Measurements from ENCODE around the gene TMEM92. TPM values are rescaled to one million over a fixed set of nuclear protein-coding genes. Genes with fewer than 3 reads are reported as not detected.

The TMEM92 gene
- polyA plus RNA-seq, 1 donor from 2014 or later, result not detected

Other genes starting within 250 kb of the TMEM92 start
- 4.0 TPM for gene ITGA3, start 218.4 kb upstream of the TMEM92 start, polyA plus RNA-seq
- 38.8 TPM for gene PDK2, start 179.1 kb upstream of the TMEM92 start, polyA plus RNA-seq
- gene SAMD14, start 144.3 kb upstream of the TMEM92 start, polyA plus RNA-seq, result 0.15 TPM
- gene PPP1R9B, start 123.8 kb upstream of the TMEM92 start, polyA plus RNA-seq, result 4.2 TPM
- 2.9 TPM for gene SGCA, start 108.5 kb upstream of the TMEM92 start, polyA plus RNA-seq
- gene COL1A1, start 72.8 kb upstream of the TMEM92 start, polyA plus RNA-seq, result 0.74 TPM
- 13.9 TPM for gene XYLT2, start 71.7 kb downstream of the TMEM92 start, polyA plus RNA-seq
- gene MRPL27, start 98.7 kb downstream of the TMEM92 start, polyA plus RNA-seq, result 62.5 TPM
- not detected for gene EME1, start 98.8 kb downstream of the TMEM92 start, polyA plus RNA-seq
- 22.6 TPM for gene LRRC59, start 123.1 kb downstream of the TMEM92 start, polyA plus RNA-seq
- gene ACSF2, start 151.8 kb downstream of the TMEM92 start, polyA plus RNA-seq, result 28.6 TPM
- gene CHAD, start 194.4 kb downstream of the TMEM92 start, polyA plus RNA-seq, result 41.9 TPM
- gene RSAD1, start 204.4 kb downstream of the TMEM92 start, polyA plus RNA-seq, result 54.4 TPM
- 1.3 TPM for gene MYCBPAP, start 234.0 kb downstream of the TMEM92 start, polyA plus RNA-seq

All from IgD-negative memory B cell (primary cell).